ENCODE results near the gene GNG13.

GNG13 gene

DNA sequence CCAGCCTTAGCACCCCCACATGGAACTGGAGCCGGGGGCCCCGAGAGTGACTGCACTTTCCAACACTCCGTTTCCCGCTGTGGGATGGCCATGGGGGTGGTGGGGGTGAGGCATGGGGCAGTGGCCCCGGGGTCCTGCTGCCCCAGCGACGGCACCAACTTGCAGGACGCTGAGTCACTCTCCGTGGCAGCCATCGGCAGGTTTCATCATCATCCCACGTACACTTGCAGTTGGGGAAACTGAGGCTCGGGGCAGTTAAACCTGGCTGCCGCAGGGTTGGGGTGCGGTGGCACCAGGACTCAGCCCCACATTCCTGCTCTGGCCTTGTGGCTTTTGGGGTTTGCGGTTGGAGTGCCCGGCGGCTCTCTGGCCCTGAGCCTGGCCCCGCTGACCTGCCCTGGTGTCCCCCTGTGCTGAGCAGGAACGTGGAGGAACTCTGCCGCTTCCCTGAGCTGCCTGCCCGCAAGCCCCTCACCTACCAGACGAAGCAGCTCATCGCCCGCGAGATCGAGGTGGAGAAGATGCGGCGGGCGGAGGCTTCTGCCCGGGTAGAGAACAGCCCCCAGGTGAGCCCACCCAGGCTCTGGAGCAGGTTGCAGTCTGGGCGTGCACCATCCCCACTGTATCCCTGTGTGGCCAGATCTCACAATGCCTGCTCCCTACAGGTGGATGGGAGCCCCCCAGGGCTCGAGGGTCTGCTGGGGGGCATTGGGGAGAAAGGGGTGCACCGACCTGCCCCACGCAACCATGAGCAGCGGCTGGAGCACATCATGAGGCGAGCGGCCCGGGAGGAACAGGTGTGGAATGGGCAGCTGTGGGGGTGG, 4.0 kb downstream of the GNG13 start:
- H3K9ac ChIP-seq (ENCODE audit: low read length): no peak overlapping the region
- H3K4me3 ChIP-seq (ENCODE audit: low read length): no peak overlapping the region
- H3K36me3 ChIP-seq (ENCODE audit: control insufficient read depth, insufficient read depth, low read length): no peaks in the 10 kb centered on the region
- no peaks in the 10 kb centered on the region for H3K9me3 ChIP-seq (ENCODE audit: control insufficient read depth, low read length)
- peaks cover 29% of the 10 kb centered on the region for H3K27me3 ChIP-seq (ENCODE audit: control insufficient read depth, insufficient read depth, low read length)
- H3K4me1 ChIP-seq (ENCODE audit: control insufficient read depth, insufficient read depth, low read length): no peaks in the 10 kb centered on the region

- no peaks in the 10 kb centered on the region for H3K9me3 ChIP-seq (ENCODE audit: control insufficient read depth, low read length)
- no peaks in the 10 kb centered on the region for H3K36me3 ChIP-seq (ENCODE audit: control insufficient read depth, insufficient read depth, low read length)
- peaks cover 21% of the 10 kb centered on the region for H3K27me3 ChIP-seq (ENCODE audit: control insufficient read depth, insufficient read depth, low read length)
- no peak overlapping the region for H3K9ac ChIP-seq (ENCODE audit: low read length)
- no peaks in the 10 kb centered on the region for H3K4me1 ChIP-seq (ENCODE audit: control insufficient read depth, insufficient read depth, low read length)
- no peak overlapping the region for H3K4me3 ChIP-seq (ENCODE audit: low read length)
These were observed 4.8 kb downstream of the GNG13 start for GRCh38 chr16:795580-796229.

DNA sequence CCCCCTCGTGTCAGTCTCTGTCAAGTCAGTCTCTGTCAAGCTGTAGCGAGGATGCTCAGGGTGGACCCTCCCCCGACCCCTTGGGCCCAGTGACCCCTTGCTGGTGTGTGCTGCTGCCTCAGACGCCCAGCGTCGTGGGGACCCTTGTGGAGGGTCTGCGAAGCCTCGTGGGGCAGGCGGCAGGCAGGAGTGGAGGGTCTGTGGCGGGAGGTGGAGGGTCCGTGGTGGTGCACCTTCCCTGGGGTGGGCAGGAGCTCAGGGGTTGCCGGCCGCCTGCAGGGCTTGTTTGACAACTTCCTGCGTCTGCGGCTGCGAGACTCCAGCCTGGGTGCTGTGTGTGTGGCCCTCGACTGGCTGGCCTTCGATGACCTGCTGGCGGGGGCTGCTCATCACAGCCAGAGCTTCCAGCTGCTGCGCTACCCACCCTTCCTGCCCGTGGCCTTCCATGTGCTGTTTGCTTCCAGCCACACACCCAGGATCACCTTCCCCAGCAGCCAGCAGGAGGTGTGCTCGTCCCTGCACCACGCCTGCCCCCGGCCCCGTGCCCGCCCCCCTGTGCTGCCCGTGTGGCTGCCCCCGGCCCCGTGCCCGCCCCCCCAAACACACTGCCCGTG, 5.6 kb downstream of the GNG13 start:
- Histone ChIP-seq H3K4me1 (ENCODE audit: control insufficient read depth, insufficient read depth, low read length) (no peaks in the 10 kb centered on the region), H3K9me3 (ENCODE audit: control insufficient read depth, low read length) (no peaks in the 10 kb centered on the region), H3K36me3 (ENCODE audit: control insufficient read depth, insufficient read depth, low read length) (no peaks in the 10 kb centered on the region), H3K27me3 (ENCODE audit: control insufficient read depth, insufficient read depth, low read length) (peaks cover 13% of the 10 kb centered on the region), H3K9ac (ENCODE audit: low read length) (no peak overlapping the region), H3K4me3 (ENCODE audit: low read length) (no peak overlapping the region)

DNA sequence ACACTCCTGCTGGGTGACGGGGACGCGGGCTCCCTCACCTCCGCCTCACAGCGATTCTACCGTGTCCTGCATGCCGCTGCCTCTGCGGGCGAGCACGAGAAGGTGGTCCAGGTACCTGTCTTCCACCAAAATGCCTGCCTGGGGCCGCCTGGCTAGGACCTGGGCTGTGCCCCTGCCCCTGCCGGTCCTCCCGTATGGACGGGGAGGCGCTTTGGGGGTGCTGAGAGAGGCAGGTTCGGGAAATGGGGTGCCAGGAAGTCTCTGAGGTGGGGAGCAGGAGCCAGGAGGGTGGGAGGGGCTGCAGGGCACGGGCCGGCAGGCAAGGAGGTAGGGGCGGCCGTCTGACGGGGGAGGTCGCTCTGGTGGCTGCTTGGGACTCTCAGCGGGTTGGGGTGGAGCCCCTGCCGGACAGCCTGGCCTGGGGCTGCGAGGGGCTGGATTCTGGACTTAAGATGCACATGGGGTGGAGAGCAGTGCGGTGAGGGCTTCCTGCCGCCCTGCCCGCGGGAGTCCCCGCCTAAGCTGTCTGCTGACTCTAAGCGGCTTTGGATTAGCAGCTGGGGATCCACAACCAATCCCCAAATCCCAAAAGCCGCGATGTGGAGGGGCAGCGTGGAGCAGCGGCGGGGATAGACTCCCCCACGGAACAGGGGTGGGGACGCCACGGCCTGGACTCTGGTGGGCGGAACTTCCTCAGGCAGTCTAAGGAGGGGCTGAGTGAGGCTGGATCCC, 6.3 kb downstream of the GNG13 start:
- Histone ChIP-seq H3K9me3 (ENCODE audit: control insufficient read depth, low read length) (no peaks in the 10 kb centered on the region), H3K9ac (ENCODE audit: low read length) (no peak overlapping the region), H3K27me3 (ENCODE audit: control insufficient read depth, insufficient read depth, low read length) (peaks cover 8% of the 10 kb centered on the region), H3K4me3 (ENCODE audit: low read length) (no peak overlapping the region), H3K4me1 (ENCODE audit: control insufficient read depth, insufficient read depth, low read length) (peaks cover 1% of the 10 kb centered on the region), H3K36me3 (ENCODE audit: control insufficient read depth, insufficient read depth, low read length) (no peaks in the 10 kb centered on the region)

DNA sequence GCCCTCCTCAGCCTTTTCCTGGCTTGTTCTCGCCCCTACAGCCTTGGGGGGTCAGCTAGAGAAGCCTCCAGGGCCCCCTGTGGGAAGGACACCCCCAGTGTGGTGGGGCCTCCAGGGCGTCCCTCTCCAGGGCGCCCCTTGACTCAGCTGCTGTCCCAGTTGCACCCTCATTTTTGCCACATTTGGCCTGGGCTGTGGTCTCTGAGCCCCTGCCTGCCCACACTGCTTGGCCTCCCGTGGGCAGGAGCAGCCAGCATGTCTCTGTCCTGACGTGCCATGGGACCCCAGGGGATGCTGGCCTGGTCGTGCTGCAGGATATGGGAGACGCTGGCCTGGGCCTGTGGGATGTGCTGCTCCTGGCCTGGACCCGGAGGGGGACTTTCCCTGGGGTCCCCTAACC, 7.1 kb downstream of the GNG13 start:
- Histone ChIP-seq H3K4me3 (ENCODE audit: low read length) (no peak overlapping the region), H3K4me1 (ENCODE audit: control insufficient read depth, insufficient read depth, low read length) (peaks cover 7% of the 10 kb centered on the region), H3K27me3 (ENCODE audit: control insufficient read depth, insufficient read depth, low read length) (no peaks in the 10 kb centered on the region), H3K9ac (ENCODE audit: low read length) (no peak overlapping the region), H3K36me3 (ENCODE audit: control insufficient read depth, insufficient read depth, low read length) (no peaks in the 10 kb centered on the region), H3K9me3 (ENCODE audit: control insufficient read depth, low read length) (no peaks in the 10 kb centered on the region)

GRCh38 chr16:792221-792995, 8.1 kb downstream of the GNG13 start:
- H3K9ac ChIP-seq (ENCODE audit: low read length): no peak overlapping the region
- H3K4me3 ChIP-seq (ENCODE audit: low read length): no peak overlapping the region
- H3K4me1 ChIP-seq (ENCODE audit: control insufficient read depth, insufficient read depth, low read length): peaks cover 11% of the 10 kb centered on the region
- no peaks in the 10 kb centered on the region for H3K9me3 ChIP-seq (ENCODE audit: control insufficient read depth, low read length)
- no peaks in the 10 kb centered on the region for H3K36me3 ChIP-seq (ENCODE audit: control insufficient read depth, insufficient read depth, low read length)
- H3K27me3 ChIP-seq (ENCODE audit: control insufficient read depth, insufficient read depth, low read length): no peaks in the 10 kb centered on the region

DNA sequence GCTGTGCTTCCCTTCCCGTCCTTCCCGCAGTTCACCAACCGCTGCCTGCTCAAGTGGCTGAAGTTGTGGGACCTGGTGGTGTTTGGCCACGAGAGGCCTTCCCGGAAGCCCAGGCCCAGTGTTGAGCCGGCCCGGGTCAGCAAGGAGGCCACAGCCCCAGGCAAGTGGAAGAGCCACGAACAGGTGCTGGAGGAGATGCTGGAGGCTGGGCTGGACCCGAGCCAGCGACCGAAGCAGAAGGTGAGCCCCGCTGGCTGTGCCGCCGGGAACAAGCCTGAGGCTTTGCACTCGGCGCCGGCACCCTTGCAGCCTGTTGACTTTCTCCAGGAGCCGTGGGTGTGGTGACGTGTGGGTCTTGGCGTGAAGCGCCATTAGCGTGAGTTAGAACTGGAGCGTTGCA, 9.4 kb downstream of the GNG13 start:
- no peak overlapping the region for H3K4me3 ChIP-seq (ENCODE audit: low read length)
- H3K27me3 ChIP-seq (ENCODE audit: control insufficient read depth, insufficient read depth, low read length): no peaks in the 10 kb centered on the region
- H3K36me3 ChIP-seq (ENCODE audit: control insufficient read depth, insufficient read depth, low read length): no peaks in the 10 kb centered on the region
- peaks cover 16% of the 10 kb centered on the region for H3K4me1 ChIP-seq (ENCODE audit: control insufficient read depth, insufficient read depth, low read length)
- no peak overlapping the region for H3K9ac ChIP-seq (ENCODE audit: low read length)
- no peaks in the 10 kb centered on the region for H3K9me3 ChIP-seq (ENCODE audit: control insufficient read depth, low read length)

DNA sequence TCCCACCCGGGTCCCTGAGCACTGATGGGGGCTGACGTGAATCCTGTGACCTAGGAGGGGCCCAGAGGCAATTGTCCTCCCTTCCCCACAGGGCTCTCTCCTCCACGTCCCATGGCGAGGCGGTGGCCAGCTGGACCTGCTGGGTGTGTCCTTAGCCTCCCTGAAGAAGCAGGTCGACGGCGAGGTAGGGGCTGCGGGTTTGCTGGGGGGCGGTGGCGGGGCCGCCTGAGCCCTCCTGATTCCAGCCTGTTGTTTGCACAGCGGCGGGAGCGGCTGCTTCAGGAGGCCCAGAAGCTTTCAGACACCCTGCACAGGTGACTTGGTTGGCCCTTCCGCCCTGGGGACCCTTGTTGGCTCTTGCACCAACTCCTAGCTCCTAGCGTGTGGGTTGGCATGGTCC, 10.4 kb downstream of the GNG13 start:
- H3K36me3 ChIP-seq (ENCODE audit: control insufficient read depth, insufficient read depth, low read length): no peaks in the 10 kb centered on the region
- H3K27me3 ChIP-seq (ENCODE audit: control insufficient read depth, insufficient read depth, low read length): no peaks in the 10 kb centered on the region
- no peaks in the 10 kb centered on the region for H3K9me3 ChIP-seq (ENCODE audit: control insufficient read depth, low read length)
- H3K4me1 ChIP-seq (ENCODE audit: control insufficient read depth, insufficient read depth, low read length): peaks cover 16% of the 10 kb centered on the region
- no peak overlapping the region for H3K4me3 ChIP-seq (ENCODE audit: low read length)
- no peak overlapping the region for H3K9ac ChIP-seq (ENCODE audit: low read length)

DNA sequence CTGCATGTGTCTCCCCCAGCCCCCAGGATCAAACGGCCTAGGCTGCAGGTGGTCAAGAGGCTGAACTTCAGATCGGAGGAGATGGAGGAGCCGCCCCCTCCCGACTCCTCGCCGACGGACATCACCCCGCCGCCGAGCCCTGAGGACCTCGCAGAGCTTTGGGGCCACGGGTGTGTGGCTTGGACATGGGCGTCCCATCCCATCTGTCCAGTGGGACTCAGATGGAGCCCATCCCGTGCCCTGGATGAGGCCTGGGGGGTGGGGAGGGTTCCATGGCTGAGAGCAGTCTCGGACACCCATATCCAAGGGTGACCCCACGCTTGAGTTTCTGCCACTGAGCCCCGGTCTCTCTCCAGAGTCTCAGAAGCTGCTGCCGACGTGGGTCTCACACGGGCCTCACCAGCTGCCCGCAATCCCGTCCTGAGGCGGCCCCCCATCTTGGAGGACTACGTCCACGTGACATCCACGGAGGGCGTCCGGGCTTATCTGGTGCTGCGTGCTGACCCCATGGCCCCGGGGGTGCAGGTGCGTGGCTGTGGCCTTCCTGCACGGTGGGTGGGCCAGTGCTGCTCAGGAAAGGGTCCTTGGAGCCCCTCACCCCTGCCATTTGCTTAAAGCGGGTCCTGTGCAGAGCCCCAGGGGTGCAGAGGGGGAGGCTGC, 11.2 kb downstream of the GNG13 start:
- H3K4me3 ChIP-seq (ENCODE audit: low read length): no peak overlapping the region
- H3K4me1 ChIP-seq (ENCODE audit: control insufficient read depth, insufficient read depth, low read length): peaks cover 16% of the 10 kb centered on the region
- H3K27me3 ChIP-seq (ENCODE audit: control insufficient read depth, insufficient read depth, low read length): no peaks in the 10 kb centered on the region
- peak overlapping the region; percentile 57 for H3K9ac ChIP-seq (ENCODE audit: low read length)
- H3K9me3 ChIP-seq (ENCODE audit: control insufficient read depth, low read length): no peaks in the 10 kb centered on the region
- H3K36me3 ChIP-seq (ENCODE audit: control insufficient read depth, insufficient read depth, low read length): no peaks in the 10 kb centered on the region

DNA sequence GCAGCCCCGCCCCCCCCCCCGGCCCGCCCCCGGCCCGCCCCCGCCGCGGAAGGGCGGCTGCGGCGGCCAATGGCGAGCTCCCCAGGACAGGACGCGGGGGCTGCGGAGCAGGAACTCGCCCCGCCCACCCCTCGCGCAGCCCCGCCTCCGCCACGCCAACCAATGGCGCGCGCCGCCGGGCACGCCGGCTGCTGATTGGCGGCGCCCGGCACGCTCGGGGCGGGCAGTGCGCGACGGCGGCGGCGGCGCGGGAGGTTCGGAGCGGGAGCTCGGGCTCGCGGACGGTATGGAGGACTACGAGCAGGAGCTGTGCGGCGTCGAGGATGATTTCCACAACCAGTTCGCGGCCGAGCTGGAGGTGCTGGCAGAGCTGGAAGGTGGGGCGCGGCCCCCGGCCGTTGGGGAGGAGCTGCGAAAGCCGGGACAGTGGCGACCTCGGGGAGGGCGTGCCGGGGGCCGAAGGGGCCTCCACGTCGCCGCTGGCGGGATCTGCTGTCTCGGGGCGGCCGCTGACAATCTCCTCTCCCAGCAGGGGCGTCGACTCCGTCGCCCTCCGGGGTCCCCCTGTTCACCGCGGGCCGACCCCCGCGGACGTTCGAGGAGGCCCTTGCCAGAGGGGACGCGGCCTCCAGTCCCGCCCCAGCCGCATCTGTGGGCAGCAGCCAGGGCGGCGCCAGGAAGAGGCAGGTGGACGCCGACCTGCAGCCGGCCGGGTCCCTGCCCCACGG, 12.0 kb downstream of the GNG13 start, which contains the start of gene CHTF18:
TSS of gene CHTF18 (plus strand) at position 222 of the 728 bp plus-strand sequence. CDS start at position 287, 65 bp downstream.
- no peaks in the 10 kb centered on the region for H3K9me3 ChIP-seq (ENCODE audit: control insufficient read depth, low read length)
- H3K9ac ChIP-seq (ENCODE audit: low read length): peak within 1 kb of the TSS; percentile 85
- no peaks in the 10 kb centered on the region for H3K36me3 ChIP-seq (ENCODE audit: control insufficient read depth, insufficient read depth, low read length)
- peak within 1 kb of the TSS; percentile 87 for H3K4me3 ChIP-seq (ENCODE audit: low read length)
- peaks cover 22% of the 10 kb centered on the region for H3K4me1 ChIP-seq (ENCODE audit: control insufficient read depth, insufficient read depth, low read length)
- peaks cover 5% of the 10 kb centered on the region for H3K27me3 ChIP-seq (ENCODE audit: control insufficient read depth, insufficient read depth, low read length)
